OCI-LY7 (cell line): ENCODE measurements around the gene VPS13D. TPM values are rescaled to one million over a fixed set of nuclear protein-coding genes. Genes with fewer than 3 reads are reported as not detected.

Experiments
- BruUV-seq: library from RNA; stranded (reverse); fragments of 400-500 nt; replicated peaks from 2 replicates; lab custom pipeline; 2021; lab: Mats Ljungman, UMichigan
- CTCF ChIA-PET: fragments of 300-600 bp; sonication (Branson Sonifier 250); formaldehyde crosslinking; loops from one replicate; lab custom pipeline; 2022; ENCODE audit warnings: antibody characterized with exemption; ENCODE audit not compliant: unreplicated experiment; lab: Charles Lee
- POLR2A ChIA-PET: fragments of 300-600 bp; sonication (Branson Sonifier 250); formaldehyde crosslinking; loops from one replicate; lab custom pipeline; 2022; ENCODE audit warnings: antibody characterized with exemption; lab: Charles Lee
- DNase-seq: peaks from one replicate; pipeline ENCODE4 v3.0.0-alpha.2; 2015; ENCODE audit warnings: low spot score
- H2AFZ ChIP-seq: fragments of 200-600 bp; sonication (generic), shearing (Covaris generic); 2 replicates; pipeline ENCODE4 v1.6.1; 2014; ENCODE audit warnings: mild to moderate bottlenecking, antibody characterized with exemption, low read length, moderate library complexity
- H3K27ac ChIP-seq: fragments of 200-600 bp; sonication (generic); 2 replicates; pipeline ENCODE4 v1.5.1; 2014; ENCODE audit warnings: mixed run types, low read depth, mild to moderate bottlenecking, moderate library complexity, low read length, inconsistent platforms; ENCODE audit not compliant: poor library complexity, severe bottlenecking
- H3K36me3 ChIP-seq: fragments of 200-600 bp; sonication (generic); 2 replicates; pipeline ENCODE4 v1.6.1; 2014; ENCODE audit warnings: mild to moderate bottlenecking, antibody characterized with exemption, low read length, moderate library complexity, mixed read lengths; ENCODE audit not compliant: insufficient read depth
- H3K4me1 ChIP-seq: fragments of 200-600 bp; sonication (generic); 2 replicates; pipeline ENCODE4 v1.5.1; 2014; ENCODE audit warnings: mild to moderate bottlenecking, low read length; ENCODE audit not compliant: insufficient read depth, poor library complexity, severe bottlenecking
- H3K4me2 ChIP-seq: fragments of 200-600 bp; sonication (generic); 2 replicates; pipeline ENCODE4 v1.6.1; 2014; ENCODE audit warnings: mild to moderate bottlenecking, low read length
- H3K4me3 ChIP-seq: fragments of 200-600 bp; sonication (generic); 2 replicates; pipeline ENCODE4 v1.5.1; 2014; ENCODE audit warnings: mild to moderate bottlenecking, low read depth, low read length; ENCODE audit not compliant: poor library complexity, severe bottlenecking
- H3K79me2 ChIP-seq: fragments of 200-600 bp; sonication (generic); 2 replicates; pipeline ENCODE4 v1.6.1; 2016; ENCODE audit warnings: low read depth, mild to moderate bottlenecking, low read length, moderate library complexity, mixed read lengths; ENCODE audit not compliant: insufficient read depth
- H3K9me2 ChIP-seq: fragments of 200-600 bp; sonication (generic); 2 replicates; pipeline ENCODE4 v1.6.1; 2016; ENCODE audit warnings: mild to moderate bottlenecking, low read length, mixed read lengths; ENCODE audit not compliant: insufficient read depth
- H3K9me3 ChIP-seq: fragments of 200-600 bp; sonication (generic); 2 replicates; pipeline ENCODE4 v1.6.1; 2014; ENCODE audit warnings: mild to moderate bottlenecking, mixed run types, low read length, mixed read lengths
- H4K20me1 ChIP-seq: fragments of 200-600 bp; sonication (generic); 2 replicates; pipeline ENCODE4 v1.6.1; 2014; ENCODE audit warnings: mild to moderate bottlenecking, antibody characterized with exemption, low read length, moderate library complexity, mixed read lengths; ENCODE audit not compliant: insufficient read depth
- EZH2phosphoT487 ChIP-seq: fragments of 200-600 bp; sonication (generic); IDR thresholded peaks from 2 replicates; pipeline ENCODE4 v1.6.1; 2018; ENCODE audit warnings: low read depth, borderline replicate concordance, mild to moderate bottlenecking, mixed run types, antibody characterized with exemption, low read length, moderate library complexity, mixed read lengths
- intact Hi-C: fragments of 100-400 bp; cut with micrococcal nuclease; formaldehyde crosslinking; loops from one replicate; pipeline ENCODE4 v1.10.0; 2022; ENCODE audit not compliant: unreplicated experiment
- total RNA-seq, 2 experiments: library from RNA; depleted of rRNA in 1 of 2; stranded (reverse); fragments of >200 nt in 1 of 2; shearing (Covaris generic) in 1 of 2; gene quantifications; 2 replicates each; pipeline ENCODE4 v1.2.3, GENCODE V29; 2014 to 2022
- TF ChIP-seq, protein P1 (sequence below): fragments of 200-600 bp; sonication (generic); conservative IDR thresholded peaks from 2 replicates; pipeline ENCODE4 v1.5.1; 2014; ENCODE audit warnings: mild to moderate bottlenecking, antibody characterized with exemption, low read length, moderate library complexity, mixed read lengths

VPS13D gene
- total RNA-seq, 2 experiments from 2014 or later = 23.9 to 39.2 TPM

DNA sequence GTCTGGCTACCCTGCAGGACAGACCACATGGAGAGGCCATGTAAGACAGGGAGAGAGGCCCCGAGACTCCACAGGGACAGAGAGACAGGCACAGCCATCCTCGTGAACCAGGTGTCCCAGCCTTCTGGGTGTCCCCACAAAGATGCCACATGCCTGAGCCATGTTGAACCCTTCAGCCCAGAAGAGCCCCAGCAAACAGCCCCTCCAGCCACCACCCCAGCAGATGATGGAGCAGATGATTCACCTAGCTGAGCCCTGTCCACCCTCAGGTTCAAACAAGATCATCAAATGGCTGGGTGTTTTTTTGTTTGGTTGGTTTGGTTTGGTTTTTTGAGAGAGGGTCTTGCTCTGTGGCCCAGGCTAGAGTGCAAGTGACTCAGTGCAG lies 309.5 kb downstream of the VPS13D start:
- Histone ChIP-seq H4K20me1 (no peaks in the 10 kb centered on the region), H3K9me2 (no peaks in the 10 kb centered on the region), H3K36me3 (no peaks in the 10 kb centered on the region), H3K9me3 (no peaks in the 10 kb centered on the region), H3K27ac (no peak overlapping the region), H3K4me1 (no peaks in the 10 kb centered on the region), H3K4me3 (no peak overlapping the region), H2AFZ (no peak overlapping the region), H3K4me2 (no peak overlapping the region), H3K79me2 (no peaks in the 10 kb centered on the region)
- intact Hi-C loops = no loop called here
- no TSS peak for BruUV-seq
- ChIA-PET CTCF (no interaction called here), POLR2A (no interaction called here)
- DNase-seq = no peak
- TF ChIP-seq, protein P1, sequence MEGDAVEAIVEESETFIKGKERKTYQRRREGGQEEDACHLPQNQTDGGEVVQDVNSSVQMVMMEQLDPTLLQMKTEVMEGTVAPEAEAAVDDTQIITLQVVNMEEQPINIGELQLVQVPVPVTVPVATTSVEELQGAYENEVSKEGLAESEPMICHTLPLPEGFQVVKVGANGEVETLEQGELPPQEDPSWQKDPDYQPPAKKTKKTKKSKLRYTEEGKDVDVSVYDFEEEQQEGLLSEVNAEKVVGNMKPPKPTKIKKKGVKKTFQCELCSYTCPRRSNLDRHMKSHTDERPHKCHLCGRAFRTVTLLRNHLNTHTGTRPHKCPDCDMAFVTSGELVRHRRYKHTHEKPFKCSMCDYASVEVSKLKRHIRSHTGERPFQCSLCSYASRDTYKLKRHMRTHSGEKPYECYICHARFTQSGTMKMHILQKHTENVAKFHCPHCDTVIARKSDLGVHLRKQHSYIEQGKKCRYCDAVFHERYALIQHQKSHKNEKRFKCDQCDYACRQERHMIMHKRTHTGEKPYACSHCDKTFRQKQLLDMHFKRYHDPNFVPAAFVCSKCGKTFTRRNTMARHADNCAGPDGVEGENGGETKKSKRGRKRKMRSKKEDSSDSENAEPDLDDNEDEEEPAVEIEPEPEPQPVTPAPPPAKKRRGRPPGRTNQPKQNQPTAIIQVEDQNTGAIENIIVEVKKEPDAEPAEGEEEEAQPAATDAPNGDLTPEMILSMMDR = no peak
- TF ChIP-seq EZH2phosphoT487 = no peak

GRCh38 chr1:12539705-12540579 lies 310.1 kb downstream of the VPS13D start:
- CTCF ChIA-PET = no interaction called here
- POLR2A ChIA-PET = no interaction called here
- H3K4me1 ChIP-seq = no peaks in the 10 kb centered on the region
- no peak overlapping the region for H2AFZ ChIP-seq
- no peaks in the 10 kb centered on the region for H3K9me2 ChIP-seq
- no peaks in the 10 kb centered on the region for H4K20me1 ChIP-seq
- intact Hi-C loops = no loop called here
- BruUV-seq = no TSS peak
- no peaks in the 10 kb centered on the region for H3K36me3 ChIP-seq
- no peak overlapping the region for H3K4me3 ChIP-seq
- H3K79me2 ChIP-seq = no peaks in the 10 kb centered on the region
- H3K9me3 ChIP-seq = no peaks in the 10 kb centered on the region
- DNase-seq = no peak
- TF ChIP-seq, protein P1 = no peak
- TF ChIP-seq EZH2phosphoT487 = no peak
- no peak overlapping the region for H3K4me2 ChIP-seq
- no peak overlapping the region for H3K27ac ChIP-seq

GRCh38 chr1:12540580-12541273 lies 310.9 kb downstream of the VPS13D start:
- POLR2A ChIA-PET = no interaction called here

More at GRCh38 chr1:12540580-12541273, 310.9 kb downstream of the VPS13D start:
- Histone ChIP-seq H4K20me1 (no peaks in the 10 kb centered on the region), H3K79me2 (no peaks in the 10 kb centered on the region), H2AFZ (no peak overlapping the region), H3K4me2 (no peak overlapping the region), H3K36me3 (no peaks in the 10 kb centered on the region), H3K9me3 (no peaks in the 10 kb centered on the region), H3K9me2 (no peaks in the 10 kb centered on the region), H3K4me1 (no peaks in the 10 kb centered on the region), H3K27ac (no peak overlapping the region), H3K4me3 (no peak overlapping the region)
- no TSS peak for BruUV-seq
- TF ChIP-seq EZH2phosphoT487 = no peak
- TF ChIP-seq, protein P1 = no peak
- CTCF ChIA-PET = no interaction called here
- intact Hi-C loops = no loop called here
- no peak for DNase-seq
